ENCODE measurements around the gene PPP4R2. TPM values are rescaled to one million over a fixed set of nuclear protein-coding genes. Genes with fewer than 3 reads are reported as not detected.

The PPP4R2 gene
- total and polyA plus RNA-seq, 2 of the 8 experiments (the other 6 are each of a cell fraction or from before 2014, with no cell fraction given) = 11.5 to 89.9 TPM

DNA sequence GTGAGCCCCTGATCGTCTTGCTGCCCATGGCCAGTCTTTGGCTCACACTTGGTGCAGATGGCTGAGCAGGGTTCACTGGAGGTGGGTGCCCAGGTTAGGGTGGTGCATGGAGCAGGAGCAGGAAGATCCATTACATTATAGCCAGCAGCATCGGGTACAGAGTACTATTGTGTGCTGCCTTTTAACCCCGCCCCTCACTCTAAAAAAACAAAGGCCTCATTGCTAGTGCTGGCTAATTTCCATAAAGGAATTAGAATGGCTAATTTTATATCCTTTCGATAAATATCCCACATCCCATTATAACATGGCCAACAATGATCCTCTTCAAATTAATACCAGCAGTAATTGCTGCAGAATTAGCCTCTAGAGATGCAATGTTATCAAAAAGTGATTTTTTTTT is 45.8 kb upstream of the PPP4R2 start:
- POLR2A ChIA-PET (ENCODE audit: partially characterized antibody) = no interaction called here
- Histone ChIP-seq H3K4me1 (replicated peaks in 1 of 4; ENCODE audit: control insufficient read depth in 3 of 4, insufficient read depth in 4 of 4, low read length in 3 of 4) (peaks cover 0 to 10% (median 5%) of the 10 kb centered on the region in 4 experiments; a peak in 3 of 7 replicates), H3K56ac (replicated peaks; ENCODE audit: insufficient read length, low read depth, low read length) (no peak overlapping the region), H2BK5ac (ENCODE audit: low read depth, low read length) (no peak overlapping the region), H3K23me2 (ENCODE audit: low read depth, low read length) (no peaks in the 10 kb centered on the region), H3K18ac (ENCODE audit: extremely low read depth, low read length) (no peak overlapping the region), H2BK15ac (ENCODE audit: low read length) (no peak overlapping the region), H2BK120ac (replicated peaks; ENCODE audit: low read depth, low read length) (no peak overlapping the region), H3K4me2 (ENCODE audit: insufficient read depth in 1 of 2, low read depth in 2 of 2, low read length in 2 of 2) (no peak overlapping the region), H3K27ac (ENCODE audit: low read depth, low read length) (no peak overlapping the region), H3K36me3 (ENCODE audit: control insufficient read depth in 2 of 4, insufficient read depth in 4 of 4, low read length in 3 of 4) (no peaks in the 10 kb centered on the region), H3K9ac (replicated peaks in 1 of 4; ENCODE audit: extremely low read depth in 1 of 4, low read depth in 3 of 4, low read length in 3 of 4) (no peak overlapping the region), H3K79me2 (ENCODE audit: control insufficient read depth in 1 of 2, insufficient read depth in 2 of 2, low read length in 2 of 2) (no peaks in the 10 kb centered on the region), H2BK12ac (ENCODE audit: low read depth, low read length) (no peak overlapping the region), H2BK20ac (ENCODE audit: low read length) (no peak overlapping the region), H2AFZ (ENCODE audit: low read length) (no peak overlapping the region), H4K20me1 (replicated peaks in 1 of 2; ENCODE audit: control insufficient read depth in 1 of 2, insufficient read depth in 2 of 2, low read length in 2 of 2) (no peaks in the 10 kb centered on the region), H4K8ac (ENCODE audit: extremely low read depth, insufficient read depth, low read length) (no peak overlapping the region), H2AK5ac (ENCODE audit: low read depth, low read length) (no peak overlapping the region), H3K14ac (ENCODE audit: insufficient read length) (no peak overlapping the region), H4K5ac (ENCODE audit: insufficient read length, low read depth, low read length) (no peak overlapping the region), H3K23ac (ENCODE audit: insufficient read length) (no peak overlapping the region), H3K9me3 (ENCODE audit: insufficient read depth in 2 of 2, low read depth in 1 of 2, low read length in 1 of 2) (no peaks in the 10 kb centered on the region), H4K91ac (replicated peaks; ENCODE audit: insufficient read length, low read length) (no peak overlapping the region), H3K4ac (replicated peaks; ENCODE audit: insufficient read length, low read depth, low read length) (no peak overlapping the region), H3K4me3 (ENCODE audit: extremely low read depth in 1 of 4, insufficient read depth in 2 of 4, low read depth in 3 of 4, low read length in 4 of 4) (no peak overlapping the region), H3K79me1 (ENCODE audit: low read depth, low read length) (no peaks in the 10 kb centered on the region), H3K27me3 (replicated peaks in 1 of 4; ENCODE audit: control insufficient read depth in 3 of 4, extremely low read depth in 1 of 4, insufficient read depth in 3 of 4, low read length in 3 of 4) (no peaks in the 10 kb centered on the region)
- 84% methylated on average over 4 of the region's 4 CpGs; no CpG with 5 or more reads in 1 of the 2 experiments for WGBS, 2 experiments (ENCODE audit: extremely low coverage in 1 of 2, insufficient coverage in 1 of 2, insufficient read length in 1 of 2, insufficient replicate concordance in 2 of 2, low coverage in 1 of 2, low lambda C conversion rate in 2 of 2, missing lambda C conversion rate in 1 of 2)
- DNase-seq (ENCODE audit: low read depth in 1 of 2, low spot score in 2 of 2) (no peak), FAIRE-seq (peak; percentile 28)
- CTCF ChIA-PET (ENCODE audit: partially characterized antibody) = interaction anchor here (0.9 kb wide), 1 partner anchor 11 kb away, joined by 3 read pairs; no protein-coding TSS in a partner anchor
- TF ChIP-seq, protein P1, sequence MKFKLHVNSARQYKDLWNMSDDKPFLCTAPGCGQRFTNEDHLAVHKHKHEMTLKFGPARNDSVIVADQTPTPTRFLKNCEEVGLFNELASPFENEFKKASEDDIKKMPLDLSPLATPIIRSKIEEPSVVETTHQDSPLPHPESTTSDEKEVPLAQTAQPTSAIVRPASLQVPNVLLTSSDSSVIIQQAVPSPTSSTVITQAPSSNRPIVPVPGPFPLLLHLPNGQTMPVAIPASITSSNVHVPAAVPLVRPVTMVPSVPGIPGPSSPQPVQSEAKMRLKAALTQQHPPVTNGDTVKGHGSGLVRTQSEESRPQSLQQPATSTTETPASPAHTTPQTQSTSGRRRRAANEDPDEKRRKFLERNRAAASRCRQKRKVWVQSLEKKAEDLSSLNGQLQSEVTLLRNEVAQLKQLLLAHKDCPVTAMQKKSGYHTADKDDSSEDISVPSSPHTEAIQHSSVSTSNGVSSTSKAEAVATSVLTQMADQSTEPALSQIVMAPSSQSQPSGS (IDR thresholded peaks at IDR 0.05; ENCODE audit: low read length) = no peak
- TF ChIP-seq RBBP5 (IDR thresholded peaks at IDR 0.05; ENCODE audit: borderline replicate concordance, low read depth, low read length) (no peak), TAF1 (IDR thresholded peaks at IDR 0.05; ENCODE audit: low read depth, low read length) (no peak), SIX5 (IDR thresholded peaks at IDR 0.05; ENCODE audit: low read depth, low read length) (no peak), RNF2 (IDR thresholded peaks at IDR 0.05; ENCODE audit: borderline replicate concordance, low read depth, low read length, missing control alignments, poor library complexity, severe bottlenecking) (no peak), MAFK (IDR thresholded peaks at IDR 0.05; ENCODE audit: low read depth, low read length) (no peak), BCL11A (IDR thresholded peaks at IDR 0.05; ENCODE audit: low read depth in 2 of 2, low read length in 2 of 2) (no peak), NANOG (IDR thresholded peaks at IDR 0.05; ENCODE audit: insufficient read depth, low read depth, low read length, poor library complexity, severe bottlenecking) (no peak), RXRA (IDR thresholded peaks at IDR 0.05; ENCODE audit: insufficient read depth, low read depth, low read length) (no peak), CEBPB (IDR thresholded peaks at IDR 0.05; ENCODE audit: low read depth, low read length) (no peak)
- TF ChIP-seq, protein P2, sequence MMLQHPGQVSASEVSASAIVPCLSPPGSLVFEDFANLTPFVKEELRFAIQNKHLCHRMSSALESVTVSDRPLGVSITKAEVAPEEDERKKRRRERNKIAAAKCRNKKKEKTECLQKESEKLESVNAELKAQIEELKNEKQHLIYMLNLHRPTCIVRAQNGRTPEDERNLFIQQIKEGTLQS (IDR thresholded peaks at IDR 0.05; ENCODE audit: insufficient read depth, low read depth, low read length) = no peak

Data from H1 (cell line).